K562 (cell line): ENCODE data around the gene FASN. TPM values are rescaled to one million over a fixed set of nuclear protein-coding genes. Genes with fewer than 3 reads are reported as not detected.

ENCODE experiments used
- ATAC-seq: fragments of 200-7000 bp; cut with Tn5 transposase; 3 replicates; pipeline ENCODE4 v1.9.1; 2020; ENCODE audit warnings: moderate library complexity
- BruUV-seq: library from RNA; stranded (reverse); fragments of 400-500 nt; replicated peaks from 2 replicates; lab custom pipeline; 2021; lab: Mats Ljungman, UMichigan
- CTCF ChIA-PET: fragments of 300-600 bp; formaldehyde crosslinking; extraction: SDS; loops from one replicate; lab custom pipeline; 2021; ENCODE audit warnings: low intra/inter-chr PET ratio; lab: Yijun Ruan, JAX
- POLR2A ChIA-PET: fragments of 300-600, 350-650 bp; sonication (Branson Sonifier 250); formaldehyde crosslinking; extraction: SDS; loops from one replicate; lab custom pipeline; 2021; ENCODE audit warnings: antibody characterized with exemption, inconsistent platforms; lab: Yijun Ruan, JAX
- DNase-seq, 4 experiments: peaks; one replicate each; pipeline versions ENCODE4 v3.0.0 to v3.0.0-alpha.2; 2011 to 2018; ENCODE audit warnings: low spot score in 3 of 4, mixed read lengths in 3 of 4; ENCODE audit errors: extremely low read depth in 1 of 4
- FAIRE-seq: peaks from 2 replicates; lab custom pipeline; 2011; peaks lifted over from hg19 to GRCh38; lab: Jason Lieb, UNC
- H2AFZ ChIP-seq: 2 replicates; pipeline ENCODE4 v1.6.0; 2011; ENCODE audit warnings: low read depth, low read length, control low read depth, inconsistent platforms
- H3K27ac ChIP-seq: fragments of 200-600 bp; 3 replicates; pipeline ENCODE4 v1.8.0; 2011; ENCODE audit warnings: low read depth, mild to moderate bottlenecking, control low read depth, inconsistent platforms, low read length, moderate library complexity, mixed read lengths; ENCODE audit errors: extremely low read depth
- H3K27me3 ChIP-seq, 2 experiments: fragments of 300-600 bp in 1 of 2; 2 replicates in 1 of 2; 3 replicates in 1 of 2; pipeline versions ENCODE4 v1.6.0 to v1.8.0; 2011; ENCODE audit warnings: inconsistent platforms in 2 of 2, low read length in 2 of 2, mild to moderate bottlenecking in 1 of 2, mixed read lengths in 1 of 2, moderate library complexity in 1 of 2; ENCODE audit not compliant: control insufficient read depth in 2 of 2, insufficient read depth in 2 of 2
- H3K36me3 ChIP-seq: fragments of 300-600 bp; 3 replicates; pipeline ENCODE4 v1.8.0; 2011; ENCODE audit warnings: mild to moderate bottlenecking, low read length, inconsistent platforms; ENCODE audit not compliant: control insufficient read depth, insufficient read depth
- H3K4me1 ChIP-seq, 2 experiments: fragments of 200-600 bp in 1 of 2; replicated peaks in 1 of 2; 2 replicates in 1 of 2; 3 replicates in 1 of 2; pipeline versions ENCODE4 v1.5.1 to v1.8.0; 2011; ENCODE audit warnings: inconsistent platforms in 2 of 2, low read length in 2 of 2, mild to moderate bottlenecking in 1 of 2, mixed read lengths in 1 of 2, moderate library complexity in 1 of 2; ENCODE audit not compliant: control insufficient read depth in 2 of 2, insufficient read depth in 2 of 2
- H3K4me2 ChIP-seq: 2 replicates; pipeline ENCODE4 v1.6.1; 2011; ENCODE audit warnings: low read length, control low read depth, inconsistent platforms, mixed read lengths; ENCODE audit not compliant: insufficient read depth
- H3K4me3 ChIP-seq: fragments of 200-600 bp; sonication (generic), shearing (Covaris generic); 2 replicates; pipeline ENCODE4 v1.5.1; 2016; ENCODE audit warnings: control low read depth, inconsistent platforms
- H3K79me2 ChIP-seq: fragments of 200-600 bp; 3 replicates; pipeline ENCODE4 v1.8.0; 2011; ENCODE audit warnings: low read length, inconsistent platforms; ENCODE audit not compliant: control insufficient read depth, insufficient read depth
- H3K9ac ChIP-seq, 2 experiments: 2 replicates each; pipeline versions ENCODE4 v1.6.0 to v1.6.1; 2011; ENCODE audit warnings: low read depth in 2 of 2, low read length in 2 of 2, control low read depth in 1 of 2, inconsistent platforms in 1 of 2, mild to moderate bottlenecking in 1 of 2, mixed read lengths in 1 of 2; ENCODE audit not compliant: insufficient read depth in 1 of 2
- H3K9me1 ChIP-seq: one replicate; pipeline ENCODE4 v1.6.0; 2011; ENCODE audit warnings: inconsistent platforms, mild to moderate bottlenecking, low read length, moderate library complexity; ENCODE audit not compliant: control insufficient read depth, insufficient read depth
- H3K9me3 ChIP-seq: replicated peaks from 2 replicates; pipeline ENCODE4 v1.5.1; 2011; ENCODE audit warnings: low read depth, low read length, inconsistent platforms; ENCODE audit not compliant: control insufficient read depth, insufficient read depth
- H4K20me1 ChIP-seq: replicated peaks from 2 replicates; pipeline ENCODE4 v1.6.1; 2011; ENCODE audit warnings: low read length, inconsistent platforms, mixed read lengths; ENCODE audit not compliant: control insufficient read depth, insufficient read depth
- EGR1 ChIP-seq: fragments of 450-650 bp; conservative IDR thresholded peaks from 2 replicates; pipeline ENCODE4 v1.6.1; 2017; ENCODE audit warnings: mild to moderate bottlenecking
- FOXA1 ChIP-seq: fragments of 450-650 bp; IDR thresholded peaks from 2 replicates; pipeline ENCODE4 v1.6.1; 2016; ENCODE audit warnings: mild to moderate bottlenecking, borderline replicate concordance
- HMGN3 ChIP-seq: IDR thresholded peaks from 2 replicates; pipeline ENCODE4 v1.6.1; 2011; ENCODE audit warnings: borderline replicate concordance, low read depth, mild to moderate bottlenecking, mixed read lengths, low read length; ENCODE audit not compliant: insufficient read length; ENCODE audit errors: extremely low read depth
- ZKSCAN1 ChIP-seq: fragments of 150-350 bp; IDR thresholded peaks from 2 replicates; pipeline ENCODE4 v1.6.1; 2016; ENCODE audit warnings: low read depth, low read length
- WGBS: fragments of 100-300 bp; shearing (Covaris generic); methylation state at CpG from one replicate; pipeline ENCODE4 v1.1.6; 2016; ENCODE audit warnings: low coverage, mixed read lengths; ENCODE audit not compliant: insufficient coverage; ENCODE audit errors: missing lambda C conversion rate; 5-methylcytosine and 5-hydroxymethylcytosine counted together
- in situ Hi-C: fragments of 300-500 bp; cut with MboI; formaldehyde crosslinking; loops from 4 replicates; pipeline ENCODE4 v1.15.0; 2018; ENCODE audit warnings: inconsistent platforms, mixed read lengths
- intact Hi-C: fragments of 100-400 bp; cut with micrococcal nuclease; formaldehyde crosslinking; loops from 2 replicates; pipeline ENCODE4 v1.14.2; 2022
- polyA plus RNA-seq, 8 experiments: library from polyadenylated mRNA; depleted of rRNA in 4 of 8; stranded (reverse) in 5 of 8; unstranded in 3 of 8; fragments of >200 nt; fragmentation: Nextera tagmentation in 2 of 8; fragmentation: Illumina TruSeq in 1 of 8; extraction: Ambion mirVana in 2 of 8; extraction: Trizol in 1 of 8; gene quantifications; 2 replicates each; pipeline versions ENCODE4 v1.2.1 to v1.2.3, GENCODE V29; 2011 to 2014; ENCODE audit warnings: inconsistent platforms in 1 of 8, missing spikeins in 1 of 8
- total RNA-seq, 7 experiments: library from RNA; depleted of rRNA in 6 of 7; stranded (reverse); fragments of >200 nt in 6 of 7; fragmentation: Illumina TruSeq in 2 of 7; extraction: Trizol in 2 of 7; gene quantifications; 2 replicates each; pipeline versions ENCODE4 v1.2.1 to v1.2.3, GENCODE V29; 2011 to 2021; ENCODE audit warnings: low replicate concordance in 1 of 7
- TF ChIP-seq, protein P1 (sequence below): IDR thresholded peaks from 3 replicates; pipeline ENCODE4 v1.6.1; 2011; ENCODE audit warnings: borderline replicate concordance, mild to moderate bottlenecking; ENCODE audit not compliant: insufficient read length, insufficient read depth
- TF ChIP-seq, protein P2 (sequence below): fragments of 250-450 bp; sonication (Bioruptor Pico); IDR thresholded peaks from 2 replicates; pipeline ENCODE4 v1.5.0; 2021
- TF ChIP-seq, protein P3 (sequence below): fragments of 450-650 bp; IDR thresholded peaks from 2 replicates; pipeline ENCODE4 v1.6.1; 2018; ENCODE audit warnings: mild to moderate bottlenecking, low read depth; ENCODE audit not compliant: partially characterized antibody
- TF ChIP-seq, protein P4 (sequence below): sonication (generic); formaldehyde crosslinking; IDR thresholded peaks from 2 replicates; pipeline ENCODE4 v1.8.0; 2023; ENCODE audit warnings: mild to moderate bottlenecking, missing genetic modification reagents

FASN gene
- total and polyA plus RNA-seq, 9 of the 15 experiments (the other 6 are each of a cell fraction or from before 2014, with no cell fraction given) = 0.15 to 663 (median 49.9) TPM

DNA sequence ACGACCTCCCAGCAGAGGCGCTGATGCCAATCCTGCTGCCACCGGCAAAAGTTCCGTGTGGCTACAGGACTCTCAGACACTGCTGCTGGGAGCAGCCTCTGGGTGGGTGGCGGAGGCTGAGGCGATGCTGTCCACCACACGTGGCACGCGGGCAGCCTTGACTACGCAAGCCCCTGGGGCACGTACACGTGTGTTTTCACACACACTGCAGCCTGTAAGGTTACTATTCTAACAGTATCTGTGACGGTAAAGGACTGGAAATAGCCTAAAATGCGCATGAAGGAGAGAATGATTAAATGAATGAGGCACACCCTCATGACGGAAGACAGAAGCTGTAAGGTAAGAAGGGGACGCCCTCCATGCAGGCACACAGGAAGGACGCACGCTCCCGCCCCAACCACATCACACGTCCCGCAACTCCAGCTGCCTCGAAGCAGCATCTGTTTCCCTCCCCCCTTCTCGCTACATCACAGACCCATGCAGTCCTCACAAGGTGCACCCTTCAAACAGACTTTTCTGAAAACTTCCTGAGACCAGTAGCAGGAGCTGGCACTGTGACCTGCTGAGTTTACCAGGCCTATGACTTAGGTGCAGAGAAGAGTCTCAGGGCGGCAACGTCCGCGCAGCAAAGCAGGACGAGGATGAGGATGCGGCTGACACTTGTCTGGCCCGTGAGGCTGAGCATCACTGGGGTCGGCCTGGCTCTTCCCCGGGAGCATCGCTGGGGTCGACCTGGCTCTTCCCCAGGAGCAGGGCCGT lies 28.7 kb upstream of the FASN start:
- Histone ChIP-seq H3K4me1 (peaks cover 14 to 19% of the 10 kb centered on the region in 2 experiments), H3K27ac (no peak overlapping the region), H3K79me2 (no peaks in the 10 kb centered on the region), H3K9me1 (peaks cover 2% of the 10 kb centered on the region), H3K27me3 (no peaks in the 10 kb centered on the region), H3K36me3 (peaks cover 3% of the 10 kb centered on the region; the same call in 1 of the 3 replicates), H3K4me3 (no peak overlapping the region), H4K20me1 (no peaks in the 10 kb centered on the region), H2AFZ (no peak overlapping the region), H3K9ac (no peak overlapping the region; a peak in 1 of 4 replicates), H3K4me2 (no peak overlapping the region), H3K9me3 (no peaks in the 10 kb centered on the region)
- BruUV-seq = no TSS peak
- ATAC-seq (no peak), FAIRE-seq (no peak), DNase-seq (no peak)
- TF ChIP-seq, protein P1, sequence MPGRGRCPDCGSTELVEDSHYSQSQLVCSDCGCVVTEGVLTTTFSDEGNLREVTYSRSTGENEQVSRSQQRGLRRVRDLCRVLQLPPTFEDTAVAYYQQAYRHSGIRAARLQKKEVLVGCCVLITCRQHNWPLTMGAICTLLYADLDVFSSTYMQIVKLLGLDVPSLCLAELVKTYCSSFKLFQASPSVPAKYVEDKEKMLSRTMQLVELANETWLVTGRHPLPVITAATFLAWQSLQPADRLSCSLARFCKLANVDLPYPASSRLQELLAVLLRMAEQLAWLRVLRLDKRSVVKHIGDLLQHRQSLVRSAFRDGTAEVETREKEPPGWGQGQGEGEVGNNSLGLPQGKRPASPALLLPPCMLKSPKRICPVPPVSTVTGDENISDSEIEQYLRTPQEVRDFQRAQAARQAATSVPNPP = no peak
- TF ChIP-seq FOXA1 = no peak
- TF ChIP-seq, protein P2, sequence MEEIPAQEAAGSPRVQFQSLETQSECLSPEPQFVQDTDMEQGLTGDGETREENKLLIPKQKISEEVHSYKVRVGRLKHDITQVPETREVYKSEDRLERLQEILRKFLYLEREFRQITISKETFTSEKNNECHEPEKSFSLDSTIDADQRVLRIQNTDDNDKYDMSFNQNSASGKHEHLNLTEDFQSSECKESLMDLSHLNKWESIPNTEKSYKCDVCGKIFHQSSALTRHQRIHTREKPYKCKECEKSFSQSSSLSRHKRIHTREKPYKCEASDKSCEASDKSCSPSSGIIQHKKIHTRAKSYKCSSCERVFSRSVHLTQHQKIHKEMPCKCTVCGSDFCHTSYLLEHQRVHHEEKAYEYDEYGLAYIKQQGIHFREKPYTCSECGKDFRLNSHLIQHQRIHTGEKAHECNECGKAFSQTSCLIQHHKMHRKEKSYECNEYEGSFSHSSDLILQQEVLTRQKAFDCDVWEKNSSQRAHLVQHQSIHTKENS (CRISPR knock-in tag) = no peak
- no peak for TF ChIP-seq HMGN3
- TF ChIP-seq EGR1 = no peak
- TF ChIP-seq, protein P3, sequence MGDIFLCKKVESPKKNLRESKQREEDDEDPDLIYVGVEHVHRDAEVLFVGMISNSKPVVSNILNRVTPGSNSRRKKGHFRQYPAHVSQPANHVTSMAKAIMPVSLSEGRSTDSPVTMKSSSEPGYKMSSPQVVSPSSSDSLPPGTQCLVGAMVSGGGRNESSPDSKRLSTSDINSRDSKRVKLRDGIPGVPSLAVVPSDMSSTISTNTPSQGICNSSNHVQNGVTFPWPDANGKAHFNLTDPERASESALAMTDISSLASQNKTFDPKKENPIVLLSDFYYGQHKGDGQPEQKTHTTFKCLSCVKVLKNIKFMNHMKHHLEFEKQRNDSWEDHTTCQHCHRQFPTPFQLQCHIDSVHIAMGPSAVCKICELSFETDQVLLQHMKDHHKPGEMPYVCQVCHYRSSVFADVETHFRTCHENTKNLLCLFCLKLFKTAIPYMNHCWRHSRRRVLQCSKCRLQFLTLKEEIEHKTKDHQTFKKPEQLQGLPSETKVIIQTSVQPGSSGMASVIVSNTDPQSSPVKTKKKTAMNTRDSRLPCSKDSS = no peak
- TF ChIP-seq, protein P4, sequence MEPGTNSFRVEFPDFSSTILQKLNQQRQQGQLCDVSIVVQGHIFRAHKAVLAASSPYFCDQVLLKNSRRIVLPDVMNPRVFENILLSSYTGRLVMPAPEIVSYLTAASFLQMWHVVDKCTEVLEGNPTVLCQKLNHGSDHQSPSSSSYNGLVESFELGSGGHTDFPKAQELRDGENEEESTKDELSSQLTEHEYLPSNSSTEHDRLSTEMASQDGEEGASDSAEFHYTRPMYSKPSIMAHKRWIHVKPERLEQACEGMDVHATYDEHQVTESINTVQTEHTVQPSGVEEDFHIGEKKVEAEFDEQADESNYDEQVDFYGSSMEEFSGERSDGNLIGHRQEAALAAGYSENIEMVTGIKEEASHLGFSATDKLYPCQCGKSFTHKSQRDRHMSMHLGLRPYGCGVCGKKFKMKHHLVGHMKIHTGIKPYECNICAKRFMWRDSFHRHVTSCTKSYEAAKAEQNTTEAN = no peak
- no peak for TF ChIP-seq ZKSCAN1
- ChIA-PET CTCF (no interaction called here), POLR2A (interaction anchor here (1.0 kb wide), 1 partner anchor 10 kb away, joined by 3 read pairs; no protein-coding TSS in a partner anchor)
- intact Hi-C loops (no loop called here), in situ Hi-C loops (no loop called here)
- WGBS = 73% methylated on average over 28 of the region's 35 CpGs
